Keratinocyte (primary cell): ENCODE results near the gene CCNL2.

Experiments used
- CTCF ChIP-seq, 3 experiments: IDR thresholded peaks in 1 of 3; conservative IDR thresholded peaks in 1 of 3; optimal IDR thresholded peaks in 1 of 3; 2 replicates in 2 of 3; 3 replicates in 1 of 3; pipeline versions ENCODE3 to v1.5.1; 2011; ENCODE audit warnings: low read length in 3 of 3, mild to moderate bottlenecking in 3 of 3, moderate library complexity in 2 of 3, control low read depth in 1 of 3, inconsistent platforms in 1 of 3; ENCODE audit not compliant: insufficient read depth in 2 of 3; ENCODE audit errors: extremely low read depth in 1 of 3
- EZH2 ChIP-seq: IDR thresholded peaks from one replicate; pipeline ENCODE4 v1.6.1; 2012; ENCODE audit warnings: inconsistent platforms, mild to moderate bottlenecking, low read length, moderate library complexity

- TF ChIP-seq CTCF (optimal IDR thresholded peaks at IDR 0.05 in 1 of 3, IDR thresholded peaks at IDR 0.05 in 1 of 3, conservative IDR thresholded peaks at IDR 0.05 in 1 of 3; ENCODE audit: extremely low read depth in 1 of 3, insufficient read depth in 2 of 3, low read length in 3 of 3): no peak
- TF ChIP-seq EZH2: no peak
These were observed 53.2 kb downstream of the CCNL2 start for GRCh38 chr1:1345860-1346500.
